ENCODE results near the gene COPB1. TPM values are rescaled to one million over a fixed set of nuclear protein-coding genes. Genes with fewer than 3 reads are reported as not detected.

The COPB1 gene
- total and polyA plus RNA-seq, 9 of the 15 experiments (the other 6 are each of a cell fraction or from before 2014, with no cell fraction given): 64.7 to 188 (median 91.6) TPM

DNA sequence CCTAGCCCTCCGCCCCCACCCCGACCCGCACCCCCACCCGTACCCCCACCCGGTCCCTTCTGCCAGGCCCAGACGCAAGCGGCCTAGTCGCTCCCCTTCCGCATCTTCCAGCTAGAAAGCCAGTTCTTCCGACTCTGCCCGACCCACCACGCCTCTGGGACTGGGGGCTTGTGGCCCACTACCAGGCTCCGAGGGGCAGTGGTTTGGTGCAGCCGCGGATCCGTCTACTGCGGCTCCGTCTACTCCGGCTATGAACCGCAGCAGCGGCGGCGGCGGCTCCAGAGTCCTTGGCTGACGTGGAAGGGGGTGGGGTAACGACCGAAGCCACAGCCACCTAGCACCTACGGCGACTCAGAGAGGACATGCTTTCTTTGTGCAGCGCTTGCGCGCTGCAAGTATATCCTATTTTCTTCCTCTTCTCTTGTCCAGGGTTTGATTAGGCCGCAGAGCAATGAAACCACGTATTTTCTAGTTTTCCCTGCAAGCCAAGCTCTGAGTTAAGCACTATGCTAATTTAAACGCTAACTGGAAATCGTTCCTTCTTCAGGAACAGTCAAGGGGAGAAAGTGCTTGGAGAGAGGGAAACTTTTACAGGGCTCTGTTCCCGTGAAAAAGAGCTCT, at the start of gene COPB1 (continued):
- TF ChIP-seq, protein P1, sequence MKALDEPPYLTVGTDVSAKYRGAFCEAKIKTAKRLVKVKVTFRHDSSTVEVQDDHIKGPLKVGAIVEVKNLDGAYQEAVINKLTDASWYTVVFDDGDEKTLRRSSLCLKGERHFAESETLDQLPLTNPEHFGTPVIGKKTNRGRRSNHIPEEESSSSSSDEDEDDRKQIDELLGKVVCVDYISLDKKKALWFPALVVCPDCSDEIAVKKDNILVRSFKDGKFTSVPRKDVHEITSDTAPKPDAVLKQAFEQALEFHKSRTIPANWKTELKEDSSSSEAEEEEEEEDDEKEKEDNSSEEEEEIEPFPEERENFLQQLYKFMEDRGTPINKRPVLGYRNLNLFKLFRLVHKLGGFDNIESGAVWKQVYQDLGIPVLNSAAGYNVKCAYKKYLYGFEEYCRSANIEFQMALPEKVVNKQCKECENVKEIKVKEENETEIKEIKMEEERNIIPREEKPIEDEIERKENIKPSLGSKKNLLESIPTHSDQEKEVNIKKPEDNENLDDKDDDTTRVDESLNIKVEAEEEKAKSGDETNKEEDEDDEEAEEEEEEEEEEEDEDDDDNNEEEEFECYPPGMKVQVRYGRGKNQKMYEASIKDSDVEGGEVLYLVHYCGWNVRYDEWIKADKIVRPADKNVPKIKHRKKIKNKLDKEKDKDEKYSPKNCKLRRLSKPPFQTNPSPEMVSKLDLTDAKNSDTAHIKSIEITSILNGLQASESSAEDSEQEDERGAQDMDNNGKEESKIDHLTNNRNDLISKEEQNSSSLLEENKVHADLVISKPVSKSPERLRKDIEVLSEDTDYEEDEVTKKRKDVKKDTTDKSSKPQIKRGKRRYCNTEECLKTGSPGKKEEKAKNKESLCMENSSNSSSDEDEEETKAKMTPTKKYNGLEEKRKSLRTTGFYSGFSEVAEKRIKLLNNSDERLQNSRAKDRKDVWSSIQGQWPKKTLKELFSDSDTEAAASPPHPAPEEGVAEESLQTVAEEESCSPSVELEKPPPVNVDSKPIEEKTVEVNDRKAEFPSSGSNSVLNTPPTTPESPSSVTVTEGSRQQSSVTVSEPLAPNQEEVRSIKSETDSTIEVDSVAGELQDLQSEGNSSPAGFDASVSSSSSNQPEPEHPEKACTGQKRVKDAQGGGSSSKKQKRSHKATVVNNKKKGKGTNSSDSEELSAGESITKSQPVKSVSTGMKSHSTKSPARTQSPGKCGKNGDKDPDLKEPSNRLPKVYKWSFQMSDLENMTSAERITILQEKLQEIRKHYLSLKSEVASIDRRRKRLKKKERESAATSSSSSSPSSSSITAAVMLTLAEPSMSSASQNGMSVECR (CRISPR knock-in tag; IDR thresholded peaks at IDR 0.05): peak; percentile 83
- TF ChIP-seq ERF (CRISPR knock-in tag; IDR thresholded peaks at IDR 0.05): no peak
- TF ChIP-seq TAL1 (IDR thresholded peaks at IDR 0.05): no peak
- TF ChIP-seq RBBP5 (IDR thresholded peaks at IDR 0.05; ENCODE audit: borderline replicate concordance, insufficient read depth, low read length, poor library complexity, severe bottlenecking): peak; percentile 78
- no peak for TF ChIP-seq NCOA2 (IDR thresholded peaks at IDR 0.05; ENCODE audit: partially characterized antibody in 2 of 2)
- no peak for TF ChIP-seq RFX5 (IDR thresholded peaks at IDR 0.05; ENCODE audit: low read depth, low read length)
- no peak for TF ChIP-seq IRF2 (CRISPR knock-in tag; IDR thresholded peaks at IDR 0.05)
- TF ChIP-seq, protein P2, sequence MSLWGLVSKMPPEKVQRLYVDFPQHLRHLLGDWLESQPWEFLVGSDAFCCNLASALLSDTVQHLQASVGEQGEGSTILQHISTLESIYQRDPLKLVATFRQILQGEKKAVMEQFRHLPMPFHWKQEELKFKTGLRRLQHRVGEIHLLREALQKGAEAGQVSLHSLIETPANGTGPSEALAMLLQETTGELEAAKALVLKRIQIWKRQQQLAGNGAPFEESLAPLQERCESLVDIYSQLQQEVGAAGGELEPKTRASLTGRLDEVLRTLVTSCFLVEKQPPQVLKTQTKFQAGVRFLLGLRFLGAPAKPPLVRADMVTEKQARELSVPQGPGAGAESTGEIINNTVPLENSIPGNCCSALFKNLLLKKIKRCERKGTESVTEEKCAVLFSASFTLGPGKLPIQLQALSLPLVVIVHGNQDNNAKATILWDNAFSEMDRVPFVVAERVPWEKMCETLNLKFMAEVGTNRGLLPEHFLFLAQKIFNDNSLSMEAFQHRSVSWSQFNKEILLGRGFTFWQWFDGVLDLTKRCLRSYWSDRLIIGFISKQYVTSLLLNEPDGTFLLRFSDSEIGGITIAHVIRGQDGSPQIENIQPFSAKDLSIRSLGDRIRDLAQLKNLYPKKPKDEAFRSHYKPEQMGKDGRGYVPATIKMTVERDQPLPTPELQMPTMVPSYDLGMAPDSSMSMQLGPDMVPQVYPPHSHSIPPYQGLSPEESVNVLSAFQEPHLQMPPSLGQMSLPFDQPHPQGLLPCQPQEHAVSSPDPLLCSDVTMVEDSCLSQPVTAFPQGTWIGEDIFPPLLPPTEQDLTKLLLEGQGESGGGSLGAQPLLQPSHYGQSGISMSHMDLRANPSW (CRISPR knock-in tag; IDR thresholded peaks at IDR 0.05): peak; percentile 49; the same call in 1 of the 2 replicates
- no peak for TF ChIP-seq RBM15 (IDR thresholded peaks at IDR 0.05; ENCODE audit: insufficient read depth, low read length)
- no peak for TF ChIP-seq ZNF217 (CRISPR knock-in tag; IDR thresholded peaks at IDR 0.05)
- TF ChIP-seq, protein P3, sequence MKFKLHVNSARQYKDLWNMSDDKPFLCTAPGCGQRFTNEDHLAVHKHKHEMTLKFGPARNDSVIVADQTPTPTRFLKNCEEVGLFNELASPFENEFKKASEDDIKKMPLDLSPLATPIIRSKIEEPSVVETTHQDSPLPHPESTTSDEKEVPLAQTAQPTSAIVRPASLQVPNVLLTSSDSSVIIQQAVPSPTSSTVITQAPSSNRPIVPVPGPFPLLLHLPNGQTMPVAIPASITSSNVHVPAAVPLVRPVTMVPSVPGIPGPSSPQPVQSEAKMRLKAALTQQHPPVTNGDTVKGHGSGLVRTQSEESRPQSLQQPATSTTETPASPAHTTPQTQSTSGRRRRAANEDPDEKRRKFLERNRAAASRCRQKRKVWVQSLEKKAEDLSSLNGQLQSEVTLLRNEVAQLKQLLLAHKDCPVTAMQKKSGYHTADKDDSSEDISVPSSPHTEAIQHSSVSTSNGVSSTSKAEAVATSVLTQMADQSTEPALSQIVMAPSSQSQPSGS (CRISPR knock-in tag; IDR thresholded peaks at IDR 0.05): no peak
- no peak for TF ChIP-seq ZNF134 (CRISPR knock-in tag; conservative IDR thresholded peaks at IDR 0.05)
- no peak for TF ChIP-seq LCOR (CRISPR knock-in tag; IDR thresholded peaks at IDR 0.05)
- peak; percentile 64 for TF ChIP-seq JUND (IDR thresholded peaks at IDR 0.05; ENCODE audit: borderline replicate concordance, low read depth, low read length)
- TF ChIP-seq JUND (tag; IDR thresholded peaks at IDR 0.05; ENCODE audit: borderline replicate concordance, low read depth, low read length): peak; percentile 42; the same call in 1 of the 3 replicates
- TF ChIP-seq, protein P4, sequence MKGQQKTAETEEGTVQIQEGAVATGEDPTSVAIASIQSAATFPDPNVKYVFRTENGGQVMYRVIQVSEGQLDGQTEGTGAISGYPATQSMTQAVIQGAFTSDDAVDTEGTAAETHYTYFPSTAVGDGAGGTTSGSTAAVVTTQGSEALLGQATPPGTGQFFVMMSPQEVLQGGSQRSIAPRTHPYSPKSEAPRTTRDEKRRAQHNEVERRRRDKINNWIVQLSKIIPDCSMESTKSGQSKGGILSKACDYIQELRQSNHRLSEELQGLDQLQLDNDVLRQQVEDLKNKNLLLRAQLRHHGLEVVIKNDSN (CRISPR knock-in tag; IDR thresholded peaks at IDR 0.05): no peak
- no peak for TF ChIP-seq KDM2B (CRISPR knock-in tag; IDR thresholded peaks at IDR 0.05)
- no peak for TF ChIP-seq OTX1 (CRISPR knock-in tag; IDR thresholded peaks at IDR 0.05)
- TF ChIP-seq MEF2A (IDR thresholded peaks at IDR 0.05; ENCODE audit: control insufficient read depth, low read depth, low read length): no peak
- no peak for TF ChIP-seq NFATC3 (IDR thresholded peaks at IDR 0.05)

Measured in K562 (cell line).